AG09309 (cell line): ENCODE results near the gene YIPF1.

Experiments
- DNase-seq: peaks from one replicate; pipeline ENCODE4 v3.0.0-alpha.2; 2010; ENCODE audit warnings: low read depth
- H3K4me3 ChIP-seq: 2 replicates; pipeline ENCODE4 v1.5.1; 2011; ENCODE audit warnings: mild to moderate bottlenecking, low read depth, low read length, moderate library complexity; ENCODE audit not compliant: control insufficient read depth
- TF ChIP-seq, protein P1 (sequence below): IDR thresholded peaks from 2 replicates; pipeline ENCODE4 v1.5.1; 2011; ENCODE audit warnings: mild to moderate bottlenecking, low read depth, low read length, inconsistent platforms; ENCODE audit not compliant: insufficient read depth, control insufficient read depth; ENCODE audit errors: missing control alignments

The YIPF1 gene

GRCh38 chr1:53871221-53871620 lies 18.4 kb downstream of the YIPF1 start:
- H3K4me3 ChIP-seq = no peak overlapping the region
- DNase-seq = no peak
- TF ChIP-seq, protein P1, sequence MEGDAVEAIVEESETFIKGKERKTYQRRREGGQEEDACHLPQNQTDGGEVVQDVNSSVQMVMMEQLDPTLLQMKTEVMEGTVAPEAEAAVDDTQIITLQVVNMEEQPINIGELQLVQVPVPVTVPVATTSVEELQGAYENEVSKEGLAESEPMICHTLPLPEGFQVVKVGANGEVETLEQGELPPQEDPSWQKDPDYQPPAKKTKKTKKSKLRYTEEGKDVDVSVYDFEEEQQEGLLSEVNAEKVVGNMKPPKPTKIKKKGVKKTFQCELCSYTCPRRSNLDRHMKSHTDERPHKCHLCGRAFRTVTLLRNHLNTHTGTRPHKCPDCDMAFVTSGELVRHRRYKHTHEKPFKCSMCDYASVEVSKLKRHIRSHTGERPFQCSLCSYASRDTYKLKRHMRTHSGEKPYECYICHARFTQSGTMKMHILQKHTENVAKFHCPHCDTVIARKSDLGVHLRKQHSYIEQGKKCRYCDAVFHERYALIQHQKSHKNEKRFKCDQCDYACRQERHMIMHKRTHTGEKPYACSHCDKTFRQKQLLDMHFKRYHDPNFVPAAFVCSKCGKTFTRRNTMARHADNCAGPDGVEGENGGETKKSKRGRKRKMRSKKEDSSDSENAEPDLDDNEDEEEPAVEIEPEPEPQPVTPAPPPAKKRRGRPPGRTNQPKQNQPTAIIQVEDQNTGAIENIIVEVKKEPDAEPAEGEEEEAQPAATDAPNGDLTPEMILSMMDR = no peak

GRCh38 chr1:53869454-53870117 lies 20.0 kb downstream of the YIPF1 start:
- TF ChIP-seq, protein P1 = no peak
- no peak overlapping the region for H3K4me3 ChIP-seq
- DNase-seq = no peak

DNA sequence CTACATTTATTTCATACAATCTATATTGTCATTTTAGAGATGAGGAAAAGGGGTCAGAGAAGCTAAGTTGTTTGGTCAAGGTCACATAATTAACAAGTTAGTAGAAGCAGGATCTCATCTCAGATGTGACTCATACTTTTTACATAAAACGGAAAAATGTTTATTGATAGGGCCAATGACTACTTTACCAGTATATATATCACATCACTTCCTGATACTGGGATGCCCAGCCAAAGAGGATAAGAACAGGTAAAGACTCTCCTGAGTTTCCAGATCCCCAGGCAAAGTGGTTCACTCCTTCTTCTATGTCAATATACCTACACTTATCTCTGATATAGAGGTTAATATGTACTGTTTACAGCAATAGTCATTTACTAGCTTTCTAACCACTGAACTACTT lies 21.0 kb downstream of the YIPF1 start:
- DNase-seq = no peak
- H3K4me3 ChIP-seq = no peak overlapping the region
- TF ChIP-seq, protein P1 = no peak

DNA sequence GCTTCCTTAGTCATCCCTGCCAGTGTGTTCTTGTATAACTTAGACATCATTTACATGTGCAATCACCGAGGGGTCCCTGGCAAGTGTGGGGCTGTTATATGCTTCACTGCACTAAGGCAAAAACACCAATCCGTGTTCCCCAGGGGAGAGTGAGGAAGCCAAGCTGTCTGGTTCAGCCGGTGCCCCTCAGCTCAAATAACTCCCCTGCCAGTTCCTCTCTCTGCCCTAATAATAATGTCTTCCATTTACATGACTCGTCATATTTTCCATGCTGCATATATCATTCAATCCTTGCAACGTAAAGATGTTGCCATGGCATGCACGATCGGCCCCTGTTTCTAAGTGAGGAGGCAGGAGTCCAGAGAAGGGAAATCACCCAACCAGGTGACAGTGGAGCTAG lies 27.1 kb downstream of the YIPF1 start:
- H3K4me3 ChIP-seq = no peak overlapping the region
- DNase-seq = no peak
- TF ChIP-seq, protein P1 = no peak

DNA sequence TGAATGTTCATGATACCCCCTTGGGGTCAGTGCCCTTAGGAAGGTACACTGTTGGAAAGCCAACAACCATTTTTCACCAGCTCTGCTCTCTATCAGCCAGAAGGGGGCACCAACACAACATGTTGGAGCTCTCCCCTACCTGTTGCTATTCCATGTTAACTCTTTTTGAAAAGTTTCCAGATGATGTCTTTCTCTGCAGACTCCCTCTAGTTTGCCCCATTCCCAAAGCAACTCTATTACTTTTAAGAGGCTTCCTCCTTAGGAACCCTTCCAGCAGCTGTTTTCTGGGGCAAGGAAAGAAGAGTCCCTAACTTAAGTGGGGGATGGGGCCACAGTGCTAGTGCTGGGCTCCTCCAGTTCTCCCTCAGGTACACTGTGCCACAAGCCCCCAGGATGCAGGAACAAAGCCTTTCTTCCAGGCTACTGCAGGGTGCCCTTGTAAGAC lies 28.6 kb downstream of the YIPF1 start:
- no peak overlapping the region for H3K4me3 ChIP-seq
- TF ChIP-seq, protein P1 = peak; percentile 89
- peak; percentile 18 for DNase-seq

- TF ChIP-seq, protein P1 = no peak
- DNase-seq = no peak
- no peak overlapping the region for H3K4me3 ChIP-seq
Measured at GRCh38 chr1:53851571-53852285, 37.9 kb downstream of the YIPF1 start.
